Lower leg skin (tissue), 3 donors: ENCODE measurements around the gene NSUN2.

Experiments used
- CTCF ChIP-seq, 3 donors: fragments of 450-650 bp; IDR thresholded peaks; one replicate each; pipeline ENCODE4 v1.5.1; 2016; ENCODE audit warnings: antibody characterized with exemption in 3 of 3, mild to moderate bottlenecking in 3 of 3, moderate library complexity in 2 of 3
- POLR2A ChIP-seq, 2 donors: fragments of 450-650 bp; IDR thresholded peaks; one replicate each; pipeline ENCODE4 v1.6.1; 2016 to 2017; ENCODE audit warnings: antibody characterized with exemption in 2 of 2, mild to moderate bottlenecking in 1 of 2, moderate library complexity in 1 of 2

GRCh38 chr5:6581090-6581489 lies 51.8 kb downstream of the NSUN2 start:
- TF ChIP-seq CTCF (IDR thresholded peaks at IDR 0.05) (no peak), POLR2A (IDR thresholded peaks at IDR 0.05) (no peak)
